Fibroblast of villous mesenchyme (primary cell): ENCODE data around the gene ROBO2. TPM values are rescaled to one million over a fixed set of nuclear protein-coding genes. Genes with fewer than 3 reads are reported as not detected.

Experiments
- DNase-seq: peaks from one replicate; pipeline ENCODE4 v3.0.0-alpha.2; 2010; ENCODE audit warnings: low read depth
- H3K4me3 ChIP-seq: 2 replicates; pipeline ENCODE4 v1.5.1; 2011; ENCODE audit warnings: low read depth, mild to moderate bottlenecking, low read length
- CTCF ChIP-seq: IDR thresholded peaks from 2 replicates; pipeline ENCODE4 v1.5.1; 2012; ENCODE audit warnings: low read depth, mild to moderate bottlenecking, low read length; ENCODE audit not compliant: insufficient read depth
- total RNA-seq: library from RNA; depleted of rRNA; stranded (reverse); fragments of >200 nt; gene quantifications from 2 replicates; pipeline ENCODE4 v1.2.3, GENCODE V29; 2012

The ROBO2 gene
- total RNA-seq, 1 donor, result 3.0 TPM

- no peak for TF ChIP-seq CTCF
- H3K4me3 ChIP-seq, result no peak overlapping the region
- DNase-seq, result no peak
These were observed 239.4 kb downstream of the ROBO2 start for GRCh38 chr3:77279276-77279675.

GRCh38 chr3:77281721-77282120, 241.8 kb downstream of the ROBO2 start:
- DNase-seq, result no peak
- no peak overlapping the region for H3K4me3 ChIP-seq
- no peak for TF ChIP-seq CTCF

- no peak for DNase-seq
- no peak overlapping the region for H3K4me3 ChIP-seq
- no peak for TF ChIP-seq CTCF
These were observed 243.2 kb downstream of the ROBO2 start for GRCh38 chr3:77283108-77283507.

GRCh38 chr3:77288348-77288747, 248.4 kb downstream of the ROBO2 start:
- no peak for DNase-seq
- no peak for TF ChIP-seq CTCF
- H3K4me3 ChIP-seq, result no peak overlapping the region

- TF ChIP-seq CTCF, result no peak
- H3K4me3 ChIP-seq, result no peak overlapping the region
- no peak for DNase-seq
These were observed 256.6 kb downstream of the ROBO2 start for GRCh38 chr3:77296527-77296926.

- TF ChIP-seq CTCF, result no peak
- no peak overlapping the region for H3K4me3 ChIP-seq
- DNase-seq, result no peak
These were observed 258.5 kb downstream of the ROBO2 start for GRCh38 chr3:77298417-77298816.

GRCh38 chr3:77303955-77304699, 264.2 kb downstream of the ROBO2 start:
- TF ChIP-seq CTCF, result no peak
- H3K4me3 ChIP-seq, result no peak overlapping the region
- DNase-seq, result no peak
